KOPT-K1 (cell line): Measurements from ENCODE around the gene PCDHGB2.
"Not testable (repeated sequence)": the region's sequence is repeated elsewhere in the genome, so short reads cannot be mapped to it uniquely, and the experiment has no call there.

ENCODE experiments used
- H3K27ac ChIP-seq: fragments of 200-600 bp; sonication (generic); 2 replicates; pipeline ENCODE4 v1.5.1; 2016; ENCODE audit warnings: antibody characterized with exemption, mild to moderate bottlenecking, low read depth, low read length; ENCODE audit not compliant: poor library complexity, severe bottlenecking
- H3K36me3 ChIP-seq: fragments of 200-600 bp; sonication (generic); 2 replicates; pipeline ENCODE4 v1.5.1; 2017; ENCODE audit warnings: antibody characterized with exemption, mild to moderate bottlenecking, low read length, moderate library complexity; ENCODE audit not compliant: insufficient read depth
- H3K9me3 ChIP-seq: fragments of 200-600 bp; sonication (generic); 2 replicates; pipeline ENCODE4 v1.5.1; 2017; ENCODE audit warnings: antibody characterized with exemption, low read length, mild to moderate bottlenecking; ENCODE audit not compliant: insufficient read depth, poor library complexity, severe bottlenecking

Gene PCDHGB2

DNA sequence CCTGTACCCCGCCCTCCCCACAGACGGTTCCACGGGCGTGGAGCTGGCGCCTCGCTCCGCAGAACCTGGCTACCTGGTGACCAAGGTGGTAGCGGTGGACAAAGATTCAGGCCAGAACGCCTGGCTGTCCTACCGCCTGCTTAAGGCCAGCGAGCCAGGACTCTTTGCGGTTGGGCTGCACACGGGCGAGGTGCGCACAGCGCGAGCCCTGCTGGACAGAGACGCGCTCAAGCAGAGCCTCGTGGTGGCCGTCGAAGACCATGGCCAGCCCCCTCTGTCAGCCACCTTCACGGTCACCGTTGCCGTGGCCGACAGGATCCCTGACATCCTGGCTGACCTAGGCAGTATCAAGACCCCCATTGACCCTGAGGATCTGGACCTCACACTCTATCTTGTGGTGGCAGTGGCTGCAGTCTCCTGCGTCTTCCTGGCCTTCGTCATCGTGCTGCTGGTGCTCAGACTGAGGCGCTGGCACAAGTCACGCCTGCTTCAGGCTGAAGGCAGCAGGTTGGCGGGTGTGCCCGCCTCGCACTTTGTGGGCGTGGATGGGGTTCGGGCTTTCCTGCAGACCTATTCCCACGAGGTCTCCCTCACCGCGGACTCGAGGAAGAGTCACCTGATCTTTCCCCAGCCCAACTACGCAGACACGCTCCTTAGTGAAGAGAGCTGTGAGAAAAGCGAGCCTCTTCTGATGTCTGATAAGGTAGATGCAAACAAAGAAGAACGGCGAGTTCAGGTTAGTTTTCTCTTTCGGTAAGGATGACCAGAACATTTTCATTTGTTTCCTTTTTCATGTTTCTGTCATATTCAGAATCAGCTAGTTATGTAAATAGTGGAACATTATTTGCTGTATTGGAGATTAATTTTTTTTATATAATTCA lies 6.5 kb downstream of the PCDHGB2 start:
- peaks cover 50% of the 10 kb centered on the region for H3K9me3 ChIP-seq
- H3K27ac ChIP-seq = no peak overlapping the region
- no peaks in the 10 kb centered on the region for H3K36me3 ChIP-seq

DNA sequence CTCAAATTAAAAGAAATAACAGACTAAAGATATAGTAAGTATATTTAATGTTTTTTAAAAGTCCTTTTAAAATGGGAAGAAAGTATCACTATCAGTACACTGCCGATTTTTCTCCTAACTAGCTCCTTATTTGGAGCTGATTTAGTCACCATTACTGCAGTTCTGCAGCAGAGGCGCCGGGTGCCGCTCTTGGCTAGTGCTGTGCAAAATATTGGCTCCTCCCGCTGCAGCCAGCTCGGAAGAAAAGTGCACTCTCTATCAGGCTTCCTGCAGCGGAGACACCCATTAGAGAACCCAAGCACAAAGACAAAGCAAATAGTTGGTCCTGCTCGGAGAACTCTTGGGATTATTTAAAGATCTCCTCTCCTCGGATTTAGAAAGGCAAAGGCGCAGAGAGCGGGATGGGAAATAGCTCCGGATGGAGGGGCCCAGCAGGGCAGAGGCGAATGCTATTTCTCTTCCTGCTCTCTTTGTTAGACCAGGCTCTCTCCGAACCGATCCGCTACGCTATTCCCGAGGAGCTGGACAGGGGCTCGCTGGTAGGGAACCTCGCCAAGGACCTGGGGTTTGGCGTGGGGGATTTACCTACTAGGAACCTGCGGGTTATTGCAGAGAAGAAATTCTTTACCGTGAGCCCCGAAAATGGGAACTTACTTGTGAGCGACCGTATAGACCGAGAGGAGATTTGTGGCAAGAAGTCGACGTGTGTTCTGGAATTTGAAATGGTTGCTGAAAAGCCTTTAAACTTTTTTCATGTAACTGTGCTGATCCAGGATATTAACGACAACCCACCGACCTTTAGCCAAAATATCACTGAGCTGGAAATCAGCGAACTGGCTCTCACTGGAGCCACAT lies 10.4 kb downstream of the PCDHGB2 start, which contains the start of gene PCDHGB3:
Gene PCDHGB3, plus strand, starts transcription at position 249 of the 855 bp plus-strand sequence. Its CDS starts 153 bp downstream, at position 402.
- H3K36me3 ChIP-seq = no peaks in the 10 kb centered on the region
- H3K9me3 ChIP-seq = peaks cover 39% of the 10 kb centered on the region
- no peak within 1 kb of the TSS for H3K27ac ChIP-seq

DNA sequence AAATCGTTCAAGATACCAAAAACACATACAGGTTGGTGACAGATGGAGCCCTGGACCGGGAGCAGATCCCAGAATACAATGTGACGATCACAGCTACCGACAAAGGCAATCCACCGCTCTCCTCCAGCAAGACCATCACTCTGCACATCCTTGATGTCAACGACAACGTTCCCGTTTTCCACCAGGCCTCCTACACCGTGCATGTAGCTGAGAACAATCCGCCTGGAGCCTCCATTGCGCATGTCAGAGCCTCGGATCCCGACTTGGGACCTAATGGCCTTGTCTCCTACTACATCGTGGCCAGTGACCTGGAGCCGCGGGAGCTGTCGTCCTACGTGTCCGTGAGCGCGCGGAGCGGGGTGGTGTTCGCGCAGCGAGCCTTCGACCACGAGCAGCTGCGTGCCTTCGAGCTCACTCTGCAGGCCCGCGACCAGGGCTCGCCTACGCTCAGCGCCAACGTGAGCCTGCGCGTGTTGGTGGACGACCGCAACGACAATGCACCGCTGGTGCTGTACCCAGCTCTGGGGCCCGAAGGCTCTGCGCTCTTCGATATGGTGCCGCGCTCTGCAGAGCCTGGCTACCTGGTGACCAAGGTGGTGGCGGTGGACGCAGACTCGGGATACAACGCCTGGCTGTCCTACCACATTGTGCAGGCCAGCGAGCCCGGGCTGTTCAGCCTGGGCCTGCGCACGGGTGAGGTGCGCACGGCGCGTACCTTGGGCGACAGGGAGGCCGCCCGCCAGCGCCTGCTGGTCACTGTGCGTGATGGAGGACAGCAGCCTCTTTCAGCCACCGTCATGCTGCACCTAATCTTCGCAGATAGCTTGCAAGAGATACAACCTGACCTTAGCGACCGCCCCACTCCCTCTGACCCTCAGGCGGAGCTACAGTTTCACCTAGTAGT lies 12.0 kb downstream of the PCDHGB2 start:
- H3K27ac ChIP-seq = no peak overlapping the region
- no peaks in the 10 kb centered on the region for H3K36me3 ChIP-seq
- peaks cover 36% of the 10 kb centered on the region for H3K9me3 ChIP-seq

DNA sequence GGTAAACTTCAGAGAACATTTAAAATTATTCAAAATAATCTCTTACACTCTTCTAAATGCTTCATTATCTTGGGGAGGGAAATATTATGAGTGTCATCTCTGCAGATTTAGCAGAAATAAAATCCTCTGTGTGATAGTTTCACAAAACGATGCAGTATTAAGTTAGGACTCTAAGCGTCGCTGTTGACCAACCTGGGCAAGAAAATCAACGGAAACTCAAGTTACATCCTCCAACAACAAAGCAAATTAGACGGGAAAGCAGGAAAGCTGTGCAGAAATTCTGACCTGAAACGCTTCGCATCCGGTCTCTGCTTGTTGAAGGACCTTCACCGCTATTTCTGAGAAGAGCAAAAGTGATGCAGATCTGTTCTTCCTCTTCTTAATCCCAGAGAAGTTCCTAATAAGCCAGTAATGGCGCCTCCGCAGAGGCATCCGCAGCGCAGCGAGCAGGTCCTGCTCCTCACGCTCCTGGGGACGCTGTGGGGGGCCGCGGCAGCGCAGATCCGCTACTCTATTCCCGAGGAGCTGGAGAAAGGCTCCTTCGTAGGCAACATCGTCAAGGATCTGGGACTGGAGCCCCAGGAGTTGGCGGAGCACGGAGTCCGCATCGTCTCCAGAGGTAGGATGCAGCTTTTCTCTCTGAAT lies 14.0 kb downstream of the PCDHGB2 start, which contains the start of gene PCDHGA6:
Gene PCDHGA6, plus strand, starts transcription at position 219 of the 645 bp plus-strand sequence. Its CDS starts 193 bp downstream, at position 412.
- no peak within 1 kb of the TSS for H3K27ac ChIP-seq
- peaks cover 36% of the 10 kb centered on the region for H3K9me3 ChIP-seq
- no peaks in the 10 kb centered on the region for H3K36me3 ChIP-seq

DNA sequence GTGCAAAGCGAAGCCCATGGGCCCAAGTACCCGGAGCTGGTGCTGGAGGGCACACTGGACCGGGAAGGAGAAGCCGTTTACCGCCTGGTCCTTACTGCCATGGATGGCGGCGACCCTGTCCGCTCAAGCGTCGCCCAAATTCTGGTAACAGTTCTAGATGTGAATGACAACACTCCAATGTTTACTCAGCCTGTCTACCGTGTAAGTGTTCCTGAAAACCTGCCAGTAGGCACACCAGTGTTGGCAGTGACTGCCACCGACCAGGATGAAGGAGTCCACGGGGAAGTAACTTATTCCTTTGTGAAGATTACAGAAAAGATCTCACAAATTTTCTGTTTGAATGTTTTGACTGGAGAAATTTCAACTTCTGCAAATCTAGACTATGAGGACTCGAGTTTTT lies 14.8 kb downstream of the PCDHGB2 start:
- Histone ChIP-seq H3K27ac (no peak overlapping the region), H3K9me3 (peaks cover 36% of the 10 kb centered on the region), H3K36me3 (no peaks in the 10 kb centered on the region)

DNA sequence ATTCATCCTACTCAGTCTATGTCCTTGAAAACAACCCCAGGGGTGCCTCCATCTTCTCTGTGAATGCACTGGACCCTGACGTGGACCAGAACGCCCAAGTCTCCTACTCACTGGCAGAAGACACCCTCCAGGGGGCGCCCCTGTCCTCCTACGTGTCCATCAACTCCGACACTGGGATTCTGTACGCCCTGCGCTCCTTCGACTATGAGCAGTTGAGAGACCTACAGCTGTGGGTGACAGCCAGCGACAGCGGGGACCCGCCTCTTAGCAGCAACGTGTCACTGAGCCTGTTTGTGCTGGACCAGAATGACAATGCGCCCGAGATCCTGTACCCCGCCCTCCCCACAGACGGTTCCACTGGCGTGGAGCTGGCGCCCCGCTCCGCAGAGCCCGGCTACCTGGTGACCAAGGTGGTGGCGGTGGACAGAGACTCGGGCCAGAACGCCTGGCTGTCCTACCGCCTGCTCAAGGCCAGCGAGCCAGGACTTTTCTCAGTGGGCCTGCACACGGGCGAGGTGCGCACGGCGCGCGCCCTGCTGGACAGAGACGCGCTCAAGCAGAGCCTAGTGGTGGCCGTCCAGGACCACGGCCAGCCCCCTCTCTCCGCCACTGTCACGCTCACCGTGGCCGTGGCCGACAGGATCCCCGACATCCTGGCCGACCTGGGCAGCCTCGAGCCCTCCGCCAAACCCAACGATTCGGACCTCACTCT lies 15.8 kb downstream of the PCDHGB2 start:
- peaks cover 30% of the 10 kb centered on the region for H3K9me3 ChIP-seq
- not testable (repeated sequence) for H3K36me3 ChIP-seq, H3K27ac ChIP-seq

DNA sequence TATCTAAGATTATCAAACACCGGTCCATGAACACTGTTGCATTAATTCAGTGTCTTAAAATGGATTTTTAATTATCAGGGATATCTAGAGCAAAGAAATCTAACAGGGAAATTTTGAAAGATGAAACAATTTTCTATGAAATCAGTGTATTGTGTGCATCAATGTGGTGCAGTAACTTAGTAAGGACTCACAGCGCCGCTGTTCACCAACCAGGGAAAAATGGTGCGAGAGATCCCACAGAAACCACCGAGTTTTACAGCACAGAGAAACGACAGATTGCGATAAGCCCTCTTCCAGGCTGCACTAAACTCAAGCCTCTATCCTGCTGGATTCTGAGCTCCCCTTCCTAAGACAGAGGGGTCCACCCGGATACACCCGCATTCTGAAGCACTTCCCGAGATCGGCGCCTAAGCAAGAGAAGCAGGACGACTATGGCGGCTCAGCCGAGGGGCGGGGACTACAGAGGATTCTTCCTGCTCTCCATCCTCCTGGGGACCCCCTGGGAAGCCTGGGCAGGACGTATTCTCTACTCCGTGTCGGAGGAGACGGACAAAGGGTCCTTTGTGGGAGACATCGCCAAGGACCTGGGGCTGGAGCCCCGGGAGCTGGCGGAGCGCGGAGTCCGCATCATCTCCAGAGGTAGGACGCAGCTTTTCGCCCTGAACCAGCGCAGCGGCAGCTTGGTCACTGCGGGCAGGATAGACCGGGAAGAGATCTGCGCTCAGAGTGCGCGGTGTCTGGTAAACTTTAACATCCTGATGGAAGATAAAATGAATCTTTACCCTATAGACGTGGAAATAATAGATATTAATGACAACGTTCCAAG lies 22.9 kb downstream of the PCDHGB2 start, which contains the start of gene PCDHGA7:
Gene PCDHGA7, plus strand, starts transcription at position 274 of the 826 bp plus-strand sequence. Its CDS starts 158 bp downstream, at position 432.
- Histone ChIP-seq H3K27ac (no peak within 1 kb of the TSS), H3K36me3 (no peaks in the 10 kb centered on the region), H3K9me3 (peaks cover 29% of the 10 kb centered on the region)

DNA sequence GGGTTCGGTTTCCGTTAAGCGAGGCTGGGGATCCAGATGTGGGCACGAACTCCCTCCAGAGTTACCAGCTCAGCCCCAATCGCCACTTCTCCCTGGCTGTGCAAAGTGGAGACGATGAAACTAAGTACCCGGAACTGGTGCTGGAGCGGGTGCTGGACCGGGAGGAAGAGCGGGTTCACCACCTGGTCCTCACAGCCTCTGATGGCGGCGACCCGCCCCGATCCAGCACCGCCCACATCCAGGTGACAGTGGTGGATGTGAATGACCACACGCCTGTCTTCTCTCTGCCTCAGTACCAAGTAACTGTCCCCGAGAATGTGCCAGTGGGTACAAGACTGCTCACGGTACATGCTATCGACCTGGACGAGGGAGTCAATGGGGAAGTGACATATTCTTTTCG lies 23.6 kb downstream of the PCDHGB2 start:
- H3K27ac ChIP-seq = no peak overlapping the region
- peaks cover 29% of the 10 kb centered on the region for H3K9me3 ChIP-seq
- no peaks in the 10 kb centered on the region for H3K36me3 ChIP-seq

DNA sequence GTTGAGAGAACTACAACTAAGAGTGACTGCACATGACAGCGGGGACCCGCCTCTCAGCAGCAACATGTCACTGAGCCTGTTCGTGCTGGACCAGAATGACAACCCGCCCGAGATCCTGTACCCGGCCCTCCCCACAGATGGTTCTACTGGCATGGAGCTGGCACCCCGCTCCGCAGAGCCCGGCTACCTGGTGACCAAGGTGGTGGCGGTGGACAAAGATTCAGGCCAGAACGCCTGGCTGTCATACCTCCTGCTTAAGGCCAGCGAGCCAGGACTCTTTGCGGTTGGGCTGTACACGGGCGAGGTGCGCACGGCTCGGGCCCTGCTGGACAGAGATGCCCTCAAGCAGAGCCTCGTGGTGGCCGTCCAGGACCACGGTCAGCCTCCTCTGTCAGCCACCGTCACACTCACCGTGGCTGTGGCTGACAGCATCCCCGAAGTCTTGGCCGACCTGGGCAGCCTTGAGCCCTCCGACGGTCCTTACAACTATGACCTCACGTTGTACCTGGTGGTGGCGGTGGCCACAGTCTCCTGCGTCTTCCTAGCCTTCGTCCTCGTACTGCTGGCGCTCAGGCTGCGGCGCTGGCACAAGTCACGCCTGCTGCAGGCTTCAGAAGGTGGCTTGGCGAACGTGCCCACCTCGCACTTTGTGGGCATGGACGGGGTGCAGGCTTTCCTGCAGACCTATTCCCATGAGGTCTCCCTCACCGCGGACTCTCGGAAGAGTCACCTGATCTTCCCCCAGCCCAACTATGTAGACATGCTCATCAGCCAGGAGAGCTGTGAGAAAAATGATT lies 24.9 kb downstream of the PCDHGB2 start:
- peaks cover 29% of the 10 kb centered on the region for H3K9me3 ChIP-seq

DNA sequence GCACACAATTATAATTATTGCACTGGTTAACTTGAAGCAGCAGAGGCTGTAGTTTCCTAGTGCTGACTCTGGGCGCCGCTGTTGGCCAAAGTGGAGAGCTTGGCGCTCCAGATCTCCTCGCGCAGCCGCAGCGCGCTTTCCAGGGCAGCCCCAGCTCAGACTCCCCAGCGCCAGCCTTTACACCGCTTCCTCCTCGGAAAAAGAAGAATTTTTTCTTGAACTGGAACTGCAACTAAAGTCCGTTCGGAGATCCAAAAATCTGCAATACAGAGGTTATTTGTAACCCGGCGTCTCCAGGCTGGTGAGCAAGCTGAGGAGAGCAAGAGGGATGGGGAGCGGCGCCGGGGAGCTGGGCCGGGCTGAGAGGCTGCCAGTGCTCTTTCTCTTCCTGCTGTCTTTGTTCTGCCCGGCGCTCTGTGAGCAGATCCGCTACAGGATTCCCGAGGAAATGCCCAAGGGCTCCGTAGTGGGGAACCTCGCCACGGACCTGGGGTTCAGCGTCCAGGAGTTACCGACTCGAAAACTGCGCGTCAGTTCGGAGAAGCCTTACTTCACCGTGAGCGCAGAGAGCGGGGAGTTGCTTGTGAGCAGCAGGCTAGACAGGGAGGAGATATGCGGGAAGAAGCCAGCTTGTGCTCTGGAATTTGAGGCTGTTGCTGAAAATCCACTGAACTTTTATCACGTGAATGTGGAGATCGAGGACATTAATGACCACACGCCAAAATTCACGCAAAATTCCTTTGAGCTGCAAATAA lies 27.9 kb downstream of the PCDHGB2 start, which contains the start of gene PCDHGB4:
Gene PCDHGB4, plus strand, starts transcription at position 142 of the 755 bp plus-strand sequence. Its CDS starts 187 bp downstream, at position 329.
- H3K27ac ChIP-seq, H3K36me3 ChIP-seq: not testable (repeated sequence)
- H3K9me3 ChIP-seq = peaks cover 23% of the 10 kb centered on the region

More for the DNA sequence above, 24.9 kb downstream of the PCDHGB2 start:
- Histone ChIP-seq H3K27ac (no peak overlapping the region), H3K36me3 (no peaks in the 10 kb centered on the region)

DNA sequence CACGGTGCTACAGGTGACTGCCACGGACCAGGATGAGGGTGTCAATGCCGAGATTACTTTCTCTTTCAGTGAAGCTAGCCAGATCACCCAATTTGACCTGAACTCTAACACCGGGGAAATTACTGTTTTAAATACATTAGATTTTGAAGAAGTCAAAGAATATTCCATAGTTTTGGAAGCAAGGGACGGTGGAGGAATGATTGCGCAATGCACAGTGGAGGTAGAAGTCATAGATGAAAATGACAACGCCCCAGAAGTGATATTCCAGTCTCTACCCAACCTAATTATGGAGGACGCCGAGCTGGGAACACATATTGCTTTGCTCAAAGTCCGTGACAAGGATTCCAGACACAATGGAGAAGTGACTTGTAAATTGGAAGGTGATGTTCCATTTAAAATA lies 28.9 kb downstream of the PCDHGB2 start:
- no peaks in the 10 kb centered on the region for H3K36me3 ChIP-seq
- H3K9me3 ChIP-seq = peaks cover 16% of the 10 kb centered on the region
- no peak overlapping the region for H3K27ac ChIP-seq
